GM23338 (cell line): ENCODE results near the gene SLC18A2. TPM values are rescaled to one million over a fixed set of nuclear protein-coding genes. Genes with fewer than 3 reads are reported as not detected.

Experiments used
- ATAC-seq: fragments of 200-7000 bp; cut with Tn5 transposase; 3 replicates; pipeline ENCODE4 v1.9.1; 2020
- DNase-seq: peaks from one replicate; pipeline ENCODE4 v3.0.0-alpha.2; 2015; ENCODE audit warnings: low spot score
- H2AFZ ChIP-seq: fragments of 200-600 bp; sonication (generic); 2 replicates; pipeline ENCODE4 v1.8.0; 2016; ENCODE audit warnings: antibody characterized with exemption, mild to moderate bottlenecking, moderate library complexity
- H3F3A ChIP-seq: fragments of 200-600 bp; sonication (generic); replicated peaks from 2 replicates; pipeline ENCODE4 v1.8.0; 2017; ENCODE audit warnings: antibody characterized with exemption, mixed run types, low read depth
- H3K27ac ChIP-seq: fragments of 200-600 bp; sonication (generic); 2 replicates; pipeline ENCODE4 v1.6.1; 2016; ENCODE audit warnings: low read depth
- H3K27me3 ChIP-seq: fragments of 200-600 bp; sonication (generic); 2 replicates; pipeline ENCODE4 v1.8.0; 2016; ENCODE audit warnings: mild to moderate bottlenecking, mixed run types, moderate library complexity; ENCODE audit not compliant: insufficient read depth
- H3K36me3 ChIP-seq: fragments of 200-600 bp; sonication (generic); 2 replicates; pipeline ENCODE4 v1.8.0; 2016; ENCODE audit warnings: mild to moderate bottlenecking; ENCODE audit not compliant: insufficient read depth
- H3K4me1 ChIP-seq: fragments of 200-600 bp; sonication (generic); 2 replicates; pipeline ENCODE4 v1.8.0; 2016; ENCODE audit warnings: mild to moderate bottlenecking, moderate library complexity; ENCODE audit not compliant: insufficient read depth
- H3K4me2 ChIP-seq: fragments of 200-600 bp; sonication (generic); 2 replicates; pipeline ENCODE4 v1.7.1; 2017; ENCODE audit warnings: mixed run types
- H3K4me3 ChIP-seq: fragments of 200-600 bp; sonication (generic); 2 replicates; pipeline ENCODE4 v1.6.1; 2016; ENCODE audit warnings: mixed run types
- H3K79me2 ChIP-seq: fragments of 200-600 bp; sonication (generic); replicated peaks from 2 replicates; pipeline ENCODE4 v1.8.0; 2017; ENCODE audit warnings: mild to moderate bottlenecking; ENCODE audit not compliant: insufficient read depth
- H3K9me2 ChIP-seq: fragments of 200-600 bp; sonication (generic); 2 replicates; pipeline ENCODE4 v1.8.0; 2017; ENCODE audit not compliant: insufficient read depth
- H4K20me1 ChIP-seq: fragments of 200-600 bp; sonication (generic); replicated peaks from 2 replicates; pipeline ENCODE4 v1.8.0; 2017; ENCODE audit warnings: mild to moderate bottlenecking; ENCODE audit not compliant: insufficient read depth
- H3K27ac Mint-ChIP-seq: 2 replicates; pipeline ENCODE4 v1.8.0; 2020; ENCODE audit warnings: inconsistent platforms, mild to moderate bottlenecking, moderate library complexity, mixed read lengths
- H3K27me3 Mint-ChIP-seq: 3 replicates; pipeline ENCODE4 v1.8.0; 2022; ENCODE audit warnings: low read depth, mild to moderate bottlenecking, moderate library complexity, mixed read lengths, inconsistent platforms; ENCODE audit not compliant: insufficient read depth, poor library complexity
- H3K36me3 Mint-ChIP-seq: 3 replicates; pipeline ENCODE4 v1.8.0; 2021; ENCODE audit warnings: low read depth, mild to moderate bottlenecking, inconsistent platforms, moderate library complexity, mixed read lengths
- H3K4me1 Mint-ChIP-seq: 3 replicates; pipeline ENCODE4 v1.8.0; 2020; ENCODE audit warnings: mild to moderate bottlenecking, inconsistent platforms, mixed read lengths
- H3K4me3 Mint-ChIP-seq: 3 replicates; pipeline ENCODE4 v1.8.0; 2021; ENCODE audit warnings: moderate library complexity, mild to moderate bottlenecking, inconsistent platforms, mixed read lengths
- H3K9me3 Mint-ChIP-seq: 3 replicates; pipeline ENCODE4 v1.8.0; 2020; ENCODE audit warnings: moderate library complexity, mild to moderate bottlenecking, inconsistent platforms, mixed read lengths
- CREB1 ChIP-seq: fragments of 250-450 bp; sonication (Bioruptor Pico); IDR thresholded peaks from 2 replicates; pipeline ENCODE4 v1.5.0; 2020; ENCODE audit warnings: low read depth, mild to moderate bottlenecking, moderate library complexity
- EZH2 ChIP-seq: fragments of 200-600 bp; sonication (generic); IDR thresholded peaks from one replicate; pipeline ENCODE4 v1.8.0; 2017; ENCODE audit warnings: antibody characterized with exemption, mild to moderate bottlenecking, low read depth; ENCODE audit not compliant: unreplicated experiment
- EZH2phosphoT487 ChIP-seq: fragments of 200-600 bp; sonication (generic); IDR thresholded peaks from one replicate; pipeline ENCODE4 v1.8.1; 2018; ENCODE audit warnings: antibody characterized with exemption; ENCODE audit not compliant: unreplicated experiment
- JUNB ChIP-seq: IDR thresholded peaks from one replicate; pipeline ENCODE4 v1.6.1; 2016; ENCODE audit warnings: antibody characterized with exemption; ENCODE audit not compliant: unreplicated experiment
- NANOG ChIP-seq: IDR thresholded peaks from 2 replicates; pipeline ENCODE4 v1.6.1; 2016; ENCODE audit warnings: antibody characterized with exemption, borderline replicate concordance
- POLR2AphosphoS5 ChIP-seq: IDR thresholded peaks from 2 replicates; pipeline ENCODE4 v1.6.1; 2016; ENCODE audit warnings: antibody characterized with exemption, low read depth
- STAT1 ChIP-seq: IDR thresholded peaks from one replicate; pipeline ENCODE4 v1.6.1; 2016; ENCODE audit warnings: antibody characterized with exemption; ENCODE audit not compliant: unreplicated experiment
- ZNF114 ChIP-seq: fragments of 250-450 bp; sonication (Bioruptor Pico); IDR thresholded peaks from 2 replicates; pipeline ENCODE4 v1.5.0; 2020; ENCODE audit warnings: mild to moderate bottlenecking, moderate library complexity
- ZNF331 ChIP-seq: fragments of 250-450 bp; sonication (Bioruptor Pico); IDR thresholded peaks from 2 replicates; pipeline ENCODE4 v1.5.0; 2020; ENCODE audit warnings: low read depth, mild to moderate bottlenecking, moderate library complexity
- polyA plus RNA-seq: library from polyadenylated mRNA; unstranded; fragments of >200 nt; fragmentation: Nextera tagmentation; extraction: Ambion mirVana; gene quantifications from 2 replicates; pipeline ENCODE4 v1.2.1, GENCODE V29; 2016
- total RNA-seq: library from RNA; depleted of rRNA; stranded (reverse); fragments of >200 nt; shearing (Covaris generic); gene quantifications from 2 replicates; pipeline ENCODE4 v1.2.3, GENCODE V29; 2014
- TF ChIP-seq, protein P1 (sequence below): IDR thresholded peaks from 2 replicates; pipeline ENCODE4 v1.6.1; 2016; ENCODE audit warnings: antibody characterized with exemption
- TF ChIP-seq, protein P2 (sequence below): IDR thresholded peaks from one replicate; pipeline ENCODE4 v1.6.1; 2018; ENCODE audit warnings: antibody characterized with exemption; ENCODE audit not compliant: unreplicated experiment
- TF ChIP-seq, protein P3 (sequence below): fragments of 250-450 bp; sonication (Bioruptor Pico); IDR thresholded peaks from 2 replicates; pipeline ENCODE4 v1.5.0; 2020; ENCODE audit warnings: mild to moderate bottlenecking, moderate library complexity
- TF ChIP-seq, protein P4 (sequence below), 2 experiments: fragments of 200-600 bp in 1 of 2; sonication (generic) in 1 of 2; conservative IDR thresholded peaks; 2 replicates each; pipeline versions ENCODE4 v1.5.1 to v1.6.1; 2016 to 2017; ENCODE audit warnings: antibody characterized with exemption in 2 of 2, low read depth in 2 of 2, mild to moderate bottlenecking in 2 of 2, moderate library complexity in 1 of 2

Gene SLC18A2
- total and polyA plus RNA-seq, 2 experiments from 2014 or later, result 4.3 to 8.7 TPM

DNA sequence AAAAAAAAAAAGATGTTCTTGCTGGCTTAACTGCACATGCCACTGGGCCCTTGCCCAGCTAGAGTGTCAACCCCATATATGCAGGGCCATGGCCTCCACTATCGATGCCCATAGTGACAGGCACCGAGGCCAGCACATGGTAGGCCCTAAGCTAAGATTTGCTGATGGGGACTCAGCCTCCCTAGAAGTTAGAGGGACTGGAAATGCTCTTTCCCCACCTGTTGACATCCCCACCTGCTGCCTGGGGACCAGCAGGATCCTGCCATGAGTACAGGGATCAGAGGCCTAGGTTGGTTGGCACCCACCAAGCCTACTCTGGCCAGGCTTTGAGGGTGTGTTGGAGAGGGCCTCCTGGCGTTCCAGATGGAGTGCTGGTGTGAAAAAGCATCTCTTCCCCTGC, 16.0 kb upstream of the SLC18A2 start:
- H3K4me2 ChIP-seq, result no peak overlapping the region
- DNase-seq, result no peak
- no peak for ATAC-seq
- no peaks in the 10 kb centered on the region for H3K36me3 Mint-ChIP-seq
- peaks cover 6% of the 10 kb centered on the region; the same call in 1 of the 3 replicates for H3K4me1 Mint-ChIP-seq
- no peaks in the 10 kb centered on the region for H3K79me2 ChIP-seq
- no peak overlapping the region for H2AFZ ChIP-seq
- no peak overlapping the region for H3K4me3 Mint-ChIP-seq
- no peaks in the 10 kb centered on the region for H3K27me3 ChIP-seq
- H3K9me2 ChIP-seq, result no peaks in the 10 kb centered on the region
- peaks cover 6% of the 10 kb centered on the region; the same call in 1 of the 2 replicates for H3K4me1 ChIP-seq
- no peaks in the 10 kb centered on the region for H3F3A ChIP-seq
- TF ChIP-seq EZH2phosphoT487 (no peak), ZNF114 (CRISPR knock-in tag) (no peak), ZNF331 (CRISPR knock-in tag) (no peak), JUNB (no peak), NANOG (no peak), EZH2 (no peak), CREB1 (CRISPR knock-in tag) (no peak), STAT1 (no peak), POLR2AphosphoS5 (no peak)
- TF ChIP-seq, protein P1, sequence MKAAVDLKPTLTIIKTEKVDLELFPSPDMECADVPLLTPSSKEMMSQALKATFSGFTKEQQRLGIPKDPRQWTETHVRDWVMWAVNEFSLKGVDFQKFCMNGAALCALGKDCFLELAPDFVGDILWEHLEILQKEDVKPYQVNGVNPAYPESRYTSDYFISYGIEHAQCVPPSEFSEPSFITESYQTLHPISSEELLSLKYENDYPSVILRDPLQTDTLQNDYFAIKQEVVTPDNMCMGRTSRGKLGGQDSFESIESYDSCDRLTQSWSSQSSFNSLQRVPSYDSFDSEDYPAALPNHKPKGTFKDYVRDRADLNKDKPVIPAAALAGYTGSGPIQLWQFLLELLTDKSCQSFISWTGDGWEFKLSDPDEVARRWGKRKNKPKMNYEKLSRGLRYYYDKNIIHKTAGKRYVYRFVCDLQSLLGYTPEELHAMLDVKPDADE, result no peak
- TF ChIP-seq, protein P2, sequence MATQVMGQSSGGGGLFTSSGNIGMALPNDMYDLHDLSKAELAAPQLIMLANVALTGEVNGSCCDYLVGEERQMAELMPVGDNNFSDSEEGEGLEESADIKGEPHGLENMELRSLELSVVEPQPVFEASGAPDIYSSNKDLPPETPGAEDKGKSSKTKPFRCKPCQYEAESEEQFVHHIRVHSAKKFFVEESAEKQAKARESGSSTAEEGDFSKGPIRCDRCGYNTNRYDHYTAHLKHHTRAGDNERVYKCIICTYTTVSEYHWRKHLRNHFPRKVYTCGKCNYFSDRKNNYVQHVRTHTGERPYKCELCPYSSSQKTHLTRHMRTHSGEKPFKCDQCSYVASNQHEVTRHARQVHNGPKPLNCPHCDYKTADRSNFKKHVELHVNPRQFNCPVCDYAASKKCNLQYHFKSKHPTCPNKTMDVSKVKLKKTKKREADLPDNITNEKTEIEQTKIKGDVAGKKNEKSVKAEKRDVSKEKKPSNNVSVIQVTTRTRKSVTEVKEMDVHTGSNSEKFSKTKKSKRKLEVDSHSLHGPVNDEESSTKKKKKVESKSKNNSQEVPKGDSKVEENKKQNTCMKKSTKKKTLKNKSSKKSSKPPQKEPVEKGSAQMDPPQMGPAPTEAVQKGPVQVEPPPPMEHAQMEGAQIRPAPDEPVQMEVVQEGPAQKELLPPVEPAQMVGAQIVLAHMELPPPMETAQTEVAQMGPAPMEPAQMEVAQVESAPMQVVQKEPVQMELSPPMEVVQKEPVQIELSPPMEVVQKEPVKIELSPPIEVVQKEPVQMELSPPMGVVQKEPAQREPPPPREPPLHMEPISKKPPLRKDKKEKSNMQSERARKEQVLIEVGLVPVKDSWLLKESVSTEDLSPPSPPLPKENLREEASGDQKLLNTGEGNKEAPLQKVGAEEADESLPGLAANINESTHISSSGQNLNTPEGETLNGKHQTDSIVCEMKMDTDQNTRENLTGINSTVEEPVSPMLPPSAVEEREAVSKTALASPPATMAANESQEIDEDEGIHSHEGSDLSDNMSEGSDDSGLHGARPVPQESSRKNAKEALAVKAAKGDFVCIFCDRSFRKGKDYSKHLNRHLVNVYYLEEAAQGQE, result no peak
- TF ChIP-seq, protein P3, sequence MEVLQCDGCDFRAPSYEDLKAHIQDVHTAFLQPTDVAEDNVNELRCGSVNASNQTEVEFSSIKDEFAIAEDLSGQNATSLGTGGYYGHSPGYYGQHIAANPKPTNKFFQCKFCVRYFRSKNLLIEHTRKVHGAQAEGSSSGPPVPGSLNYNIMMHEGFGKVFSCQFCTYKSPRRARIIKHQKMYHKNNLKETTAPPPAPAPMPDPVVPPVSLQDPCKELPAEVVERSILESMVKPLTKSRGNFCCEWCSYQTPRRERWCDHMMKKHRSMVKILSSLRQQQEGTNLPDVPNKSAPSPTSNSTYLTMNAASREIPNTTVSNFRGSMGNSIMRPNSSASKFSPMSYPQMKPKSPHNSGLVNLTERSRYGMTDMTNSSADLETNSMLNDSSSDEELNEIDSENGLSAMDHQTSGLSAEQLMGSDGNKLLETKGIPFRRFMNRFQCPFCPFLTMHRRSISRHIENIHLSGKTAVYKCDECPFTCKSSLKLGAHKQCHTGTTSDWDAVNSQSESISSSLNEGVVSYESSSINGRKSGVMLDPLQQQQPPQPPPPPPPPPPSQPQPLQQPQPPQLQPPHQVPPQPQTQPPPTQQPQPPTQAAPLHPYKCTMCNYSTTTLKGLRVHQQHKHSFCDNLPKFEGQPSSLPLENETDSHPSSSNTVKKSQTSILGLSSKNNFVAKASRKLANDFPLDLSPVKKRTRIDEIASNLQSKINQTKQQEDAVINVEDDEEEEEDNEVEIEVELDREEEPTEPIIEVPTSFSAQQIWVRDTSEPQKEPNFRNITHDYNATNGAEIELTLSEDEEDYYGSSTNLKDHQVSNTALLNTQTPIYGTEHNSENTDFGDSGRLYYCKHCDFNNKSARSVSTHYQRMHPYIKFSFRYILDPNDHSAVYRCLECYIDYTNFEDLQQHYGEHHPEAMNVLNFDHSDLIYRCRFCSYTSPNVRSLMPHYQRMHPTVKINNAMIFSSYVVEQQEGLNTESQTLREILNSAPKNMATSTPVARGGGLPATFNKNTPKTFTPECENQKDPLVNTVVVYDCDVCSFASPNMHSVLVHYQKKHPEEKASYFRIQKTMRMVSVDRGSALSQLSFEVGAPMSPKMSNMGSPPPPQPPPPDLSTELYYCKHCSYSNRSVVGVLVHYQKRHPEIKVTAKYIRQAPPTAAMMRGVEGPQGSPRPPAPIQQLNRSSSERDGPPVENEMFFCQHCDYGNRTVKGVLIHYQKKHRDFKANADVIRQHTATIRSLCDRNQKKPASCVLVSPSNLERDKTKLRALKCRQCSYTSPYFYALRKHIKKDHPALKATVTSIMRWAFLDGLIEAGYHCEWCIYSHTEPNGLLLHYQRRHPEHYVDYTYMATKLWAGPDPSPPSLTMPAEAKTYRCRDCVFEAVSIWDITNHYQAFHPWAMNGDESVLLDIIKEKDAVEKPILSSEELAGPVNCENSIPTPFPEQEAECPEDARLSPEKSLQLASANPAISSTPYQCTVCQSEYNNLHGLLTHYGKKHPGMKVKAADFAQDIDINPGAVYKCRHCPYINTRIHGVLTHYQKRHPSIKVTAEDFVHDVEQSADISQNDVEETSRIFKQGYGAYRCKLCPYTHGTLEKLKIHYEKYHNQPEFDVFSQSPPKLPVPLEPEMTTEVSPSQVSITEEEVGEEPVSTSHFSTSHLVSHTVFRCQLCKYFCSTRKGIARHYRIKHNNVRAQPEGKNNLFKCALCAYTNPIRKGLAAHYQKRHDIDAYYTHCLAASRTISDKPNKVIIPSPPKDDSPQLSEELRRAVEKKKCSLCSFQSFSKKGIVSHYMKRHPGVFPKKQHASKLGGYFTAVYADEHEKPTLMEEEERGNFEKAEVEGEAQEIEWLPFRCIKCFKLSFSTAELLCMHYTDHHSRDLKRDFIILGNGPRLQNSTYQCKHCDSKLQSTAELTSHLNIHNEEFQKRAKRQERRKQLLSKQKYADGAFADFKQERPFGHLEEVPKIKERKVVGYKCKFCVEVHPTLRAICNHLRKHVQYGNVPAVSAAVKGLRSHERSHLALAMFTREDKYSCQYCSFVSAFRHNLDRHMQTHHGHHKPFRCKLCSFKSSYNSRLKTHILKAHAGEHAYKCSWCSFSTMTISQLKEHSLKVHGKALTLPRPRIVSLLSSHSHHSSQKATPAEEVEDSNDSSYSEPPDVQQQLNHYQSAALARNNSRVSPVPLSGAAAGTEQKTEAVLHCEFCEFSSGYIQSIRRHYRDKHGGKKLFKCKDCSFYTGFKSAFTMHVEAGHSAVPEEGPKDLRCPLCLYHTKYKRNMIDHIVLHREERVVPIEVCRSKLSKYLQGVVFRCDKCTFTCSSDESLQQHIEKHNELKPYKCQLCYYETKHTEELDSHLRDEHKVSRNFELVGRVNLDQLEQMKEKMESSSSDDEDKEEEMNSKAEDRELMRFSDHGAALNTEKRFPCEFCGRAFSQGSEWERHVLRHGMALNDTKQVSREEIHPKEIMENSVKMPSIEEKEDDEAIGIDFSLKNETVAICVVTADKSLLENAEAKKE (CRISPR knock-in tag), result no peak
- TF ChIP-seq, protein P4, sequence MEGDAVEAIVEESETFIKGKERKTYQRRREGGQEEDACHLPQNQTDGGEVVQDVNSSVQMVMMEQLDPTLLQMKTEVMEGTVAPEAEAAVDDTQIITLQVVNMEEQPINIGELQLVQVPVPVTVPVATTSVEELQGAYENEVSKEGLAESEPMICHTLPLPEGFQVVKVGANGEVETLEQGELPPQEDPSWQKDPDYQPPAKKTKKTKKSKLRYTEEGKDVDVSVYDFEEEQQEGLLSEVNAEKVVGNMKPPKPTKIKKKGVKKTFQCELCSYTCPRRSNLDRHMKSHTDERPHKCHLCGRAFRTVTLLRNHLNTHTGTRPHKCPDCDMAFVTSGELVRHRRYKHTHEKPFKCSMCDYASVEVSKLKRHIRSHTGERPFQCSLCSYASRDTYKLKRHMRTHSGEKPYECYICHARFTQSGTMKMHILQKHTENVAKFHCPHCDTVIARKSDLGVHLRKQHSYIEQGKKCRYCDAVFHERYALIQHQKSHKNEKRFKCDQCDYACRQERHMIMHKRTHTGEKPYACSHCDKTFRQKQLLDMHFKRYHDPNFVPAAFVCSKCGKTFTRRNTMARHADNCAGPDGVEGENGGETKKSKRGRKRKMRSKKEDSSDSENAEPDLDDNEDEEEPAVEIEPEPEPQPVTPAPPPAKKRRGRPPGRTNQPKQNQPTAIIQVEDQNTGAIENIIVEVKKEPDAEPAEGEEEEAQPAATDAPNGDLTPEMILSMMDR (conservative IDR thresholded peaks at IDR 0.05; ENCODE audit: low read depth in 2 of 2), result no peak
- no peak overlapping the region for H3K27ac ChIP-seq
- no peak overlapping the region for H3K27ac Mint-ChIP-seq
- no peaks in the 10 kb centered on the region; the same call in 1 of the 2 replicates for H4K20me1 ChIP-seq
- H3K36me3 ChIP-seq, result no peaks in the 10 kb centered on the region
- no peak overlapping the region for H3K4me3 ChIP-seq
- peaks cover 17% of the 10 kb centered on the region for H3K27me3 Mint-ChIP-seq
- peaks cover 2% of the 10 kb centered on the region; the same call in 1 of the 3 replicates for H3K9me3 Mint-ChIP-seq
